GM18526 (cell line): ENCODE measurements around the gene BDNF.

Experiments used
- POLR2A ChIP-seq: IDR thresholded peaks from 3 replicates; pipeline ENCODE4 v1.6.1; 2011; ENCODE audit not compliant: insufficient read length; ENCODE audit errors: extremely low read depth

The BDNF gene

GRCh38 chr11:27656320-27656719 is 43.9 kb downstream of the BDNF start:
- TF ChIP-seq POLR2A: no peak

GRCh38 chr11:27653990-27654758 is 46.1 kb downstream of the BDNF start:
- TF ChIP-seq POLR2A: no peak

- TF ChIP-seq POLR2A: no peak
Measured at GRCh38 chr11:27651711-27652110, 48.5 kb downstream of the BDNF start.

GRCh38 chr11:27650988-27651387 is 49.3 kb downstream of the BDNF start:
- no peak for TF ChIP-seq POLR2A

- TF ChIP-seq POLR2A: no peak
Measured at GRCh38 chr11:27649800-27650199, 50.5 kb downstream of the BDNF start.

- TF ChIP-seq POLR2A: no peak
Measured at GRCh38 chr11:27648840-27649239, 51.4 kb downstream of the BDNF start.

- no peak for TF ChIP-seq POLR2A
Measured at GRCh38 chr11:27646051-27646818, 54.0 kb downstream of the BDNF start.

GRCh38 chr11:27642954-27643353 is 57.3 kb downstream of the BDNF start:
- TF ChIP-seq POLR2A: no peak

- no peak for TF ChIP-seq POLR2A
Measured at GRCh38 chr11:27640954-27641353, 59.3 kb downstream of the BDNF start.

GRCh38 chr11:27635567-27636037 is 64.7 kb downstream of the BDNF start:
- TF ChIP-seq POLR2A: no peak

GRCh38 chr11:27627979-27628378 is 72.3 kb downstream of the BDNF start:
- TF ChIP-seq POLR2A: no peak

GRCh38 chr11:27626938-27627586 is 73.2 kb downstream of the BDNF start:
- no peak for TF ChIP-seq POLR2A

GRCh38 chr11:27626269-27626937 is 73.9 kb downstream of the BDNF start:
- TF ChIP-seq POLR2A: no peak

GRCh38 chr11:27625347-27625912 is 74.8 kb downstream of the BDNF start:
- no peak for TF ChIP-seq POLR2A

- no peak for TF ChIP-seq POLR2A
Measured at GRCh38 chr11:27623945-27624523, 76.2 kb downstream of the BDNF start.
